RWPE2 (cell line): Measurements from ENCODE around the gene ZAP70.
"Not testable (repeated sequence)": the region's sequence is repeated elsewhere in the genome, so short reads cannot be mapped to it uniquely, and the experiment has no call there.

Experiments
- ATAC-seq: fragments of 200-7000 bp; cut with Tn5 transposase; 3 replicates; pipeline ENCODE4 v1.9.1; 2021; ENCODE audit warnings: low read depth
- DNase-seq: peaks from one replicate; pipeline ENCODE4 v3.0.0-alpha.2; 2020; ENCODE audit warnings: low spot score
- H3K27ac ChIP-seq: fragments of 450-650 bp; 2 replicates; pipeline ENCODE4 v1.5.1; 2017; ENCODE audit warnings: mild to moderate bottlenecking; ENCODE audit not compliant: poor library complexity, severe bottlenecking
- H3K27me3 ChIP-seq: fragments of 250-450 bp; sonication (Bioruptor Pico); 2 replicates; pipeline ENCODE4 v1.5.1; 2021; ENCODE audit warnings: mild to moderate bottlenecking, moderate library complexity; ENCODE audit not compliant: insufficient read depth, poor library complexity, severe bottlenecking
- H3K36me3 ChIP-seq: fragments of 250-450 bp; sonication (Bioruptor Pico); 2 replicates; pipeline ENCODE4 v1.5.1; 2020; ENCODE audit warnings: low read depth, mild to moderate bottlenecking, moderate library complexity
- H3K4me1 ChIP-seq: fragments of 250-450 bp; sonication (Bioruptor Pico); 2 replicates; pipeline ENCODE4 v1.5.1; 2021; ENCODE audit warnings: mild to moderate bottlenecking, moderate library complexity; ENCODE audit not compliant: insufficient read depth, poor library complexity, severe bottlenecking
- H3K4me3 ChIP-seq: fragments of 250-450 bp; sonication (Bioruptor Pico); 2 replicates; pipeline ENCODE4 v1.5.1; 2021; ENCODE audit warnings: mild to moderate bottlenecking, moderate library complexity; ENCODE audit not compliant: severe bottlenecking
- H3K9me3 ChIP-seq: fragments of 250-450 bp; sonication (Bioruptor Pico); 2 replicates; pipeline ENCODE4 v1.5.1; 2021; ENCODE audit warnings: mild to moderate bottlenecking, moderate library complexity; ENCODE audit not compliant: severe bottlenecking
- TF ChIP-seq, protein P1 (sequence below): fragments of 450-650 bp; IDR thresholded peaks from one replicate; pipeline ENCODE4 v1.5.1; 2017; ENCODE audit warnings: mild to moderate bottlenecking, moderate library complexity; ENCODE audit not compliant: poor library complexity, severe bottlenecking

ZAP70 gene

GRCh38 chr2:97670471-97670870, 42.9 kb upstream of the ZAP70 start:
- Histone ChIP-seq H3K9me3 (no peaks in the 10 kb centered on the region), H3K4me1 (no peaks in the 10 kb centered on the region), H3K4me3 (no peak overlapping the region), H3K27ac (no peak overlapping the region), H3K27me3 (no peaks in the 10 kb centered on the region), H3K36me3 (no peaks in the 10 kb centered on the region)
- TF ChIP-seq, protein P1, sequence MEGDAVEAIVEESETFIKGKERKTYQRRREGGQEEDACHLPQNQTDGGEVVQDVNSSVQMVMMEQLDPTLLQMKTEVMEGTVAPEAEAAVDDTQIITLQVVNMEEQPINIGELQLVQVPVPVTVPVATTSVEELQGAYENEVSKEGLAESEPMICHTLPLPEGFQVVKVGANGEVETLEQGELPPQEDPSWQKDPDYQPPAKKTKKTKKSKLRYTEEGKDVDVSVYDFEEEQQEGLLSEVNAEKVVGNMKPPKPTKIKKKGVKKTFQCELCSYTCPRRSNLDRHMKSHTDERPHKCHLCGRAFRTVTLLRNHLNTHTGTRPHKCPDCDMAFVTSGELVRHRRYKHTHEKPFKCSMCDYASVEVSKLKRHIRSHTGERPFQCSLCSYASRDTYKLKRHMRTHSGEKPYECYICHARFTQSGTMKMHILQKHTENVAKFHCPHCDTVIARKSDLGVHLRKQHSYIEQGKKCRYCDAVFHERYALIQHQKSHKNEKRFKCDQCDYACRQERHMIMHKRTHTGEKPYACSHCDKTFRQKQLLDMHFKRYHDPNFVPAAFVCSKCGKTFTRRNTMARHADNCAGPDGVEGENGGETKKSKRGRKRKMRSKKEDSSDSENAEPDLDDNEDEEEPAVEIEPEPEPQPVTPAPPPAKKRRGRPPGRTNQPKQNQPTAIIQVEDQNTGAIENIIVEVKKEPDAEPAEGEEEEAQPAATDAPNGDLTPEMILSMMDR = no peak
- ATAC-seq (no peak), DNase-seq (no peak)

DNA sequence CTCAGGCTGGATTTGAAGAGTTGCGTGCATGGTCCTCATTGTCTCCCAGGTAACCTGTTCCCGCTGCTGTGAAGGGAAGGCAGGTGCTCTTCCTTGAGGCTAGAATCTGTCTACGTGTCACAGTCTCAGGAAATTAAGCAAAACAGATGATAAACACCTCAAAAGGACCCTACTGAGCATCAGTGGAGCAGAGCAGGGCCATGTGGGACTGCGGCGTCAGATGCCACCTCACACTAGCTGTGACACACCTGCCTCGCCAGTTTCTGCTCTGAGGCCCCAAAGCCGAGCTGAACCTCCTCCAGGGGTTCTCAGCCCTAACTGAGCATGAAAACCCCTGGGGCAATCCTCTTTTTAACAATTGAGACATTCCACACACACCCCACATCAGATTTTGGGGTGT, 41.9 kb upstream of the ZAP70 start:
- no peak for DNase-seq
- H3K27me3 ChIP-seq = no peaks in the 10 kb centered on the region
- TF ChIP-seq, protein P1 = no peak
- H3K36me3 ChIP-seq = no peaks in the 10 kb centered on the region
- H3K4me1 ChIP-seq = no peaks in the 10 kb centered on the region
- H3K27ac ChIP-seq = no peak overlapping the region
- ATAC-seq = no peak
- no peak overlapping the region for H3K4me3 ChIP-seq
- no peaks in the 10 kb centered on the region for H3K9me3 ChIP-seq

- ATAC-seq, H3K9me3 ChIP-seq, H3K4me1 ChIP-seq, DNase-seq, H3K4me3 ChIP-seq, H3K27me3 ChIP-seq, H3K36me3 ChIP-seq, H3K27ac ChIP-seq: not testable (repeated sequence)
Observed at GRCh38 chr2:97672606-97673140, 40.7 kb upstream of the ZAP70 start.

DNA sequence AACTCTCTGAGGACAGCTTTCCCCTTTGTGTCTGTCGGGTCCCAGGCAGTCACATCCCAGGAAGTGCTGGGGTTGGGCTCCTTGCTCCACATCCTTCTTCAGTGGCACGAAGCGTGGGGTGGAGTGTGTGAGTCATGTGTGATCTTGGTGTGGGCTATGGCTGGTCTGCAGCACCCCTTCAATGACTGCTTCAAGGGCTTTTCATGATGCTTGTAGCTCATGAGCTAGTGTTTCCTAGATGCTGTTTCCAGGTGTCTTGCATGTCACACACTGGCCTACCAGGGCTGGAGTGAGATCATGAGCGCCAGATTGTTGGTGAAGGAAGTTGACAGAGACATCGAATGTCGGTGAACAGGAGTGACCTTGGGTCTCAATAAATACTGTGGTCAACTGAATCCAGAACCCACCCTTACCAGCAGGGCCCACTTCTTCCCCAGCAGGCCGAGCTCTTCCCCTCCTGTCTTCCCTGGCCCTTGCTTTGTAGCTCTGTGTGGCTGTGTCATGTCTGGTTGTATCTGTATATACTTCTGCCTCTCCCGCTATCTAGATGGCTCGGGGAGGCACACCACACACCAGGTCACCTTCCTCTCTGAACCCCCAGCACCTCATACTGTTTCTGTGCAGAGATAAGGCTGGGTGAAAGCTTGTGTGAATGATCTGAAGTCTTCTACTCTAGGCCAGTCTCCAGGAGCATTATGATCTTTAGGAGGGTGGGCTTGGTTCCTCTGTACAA, 40.0 kb upstream of the ZAP70 start:
- DNase-seq (no peak), ATAC-seq (no peak)

GRCh38 chr2:97673915-97674283, 39.5 kb upstream of the ZAP70 start:
- no peak for ATAC-seq
- H3K27ac ChIP-seq = no peak overlapping the region
- no peaks in the 10 kb centered on the region for H3K4me1 ChIP-seq
- H3K36me3 ChIP-seq = no peaks in the 10 kb centered on the region
- no peaks in the 10 kb centered on the region for H3K9me3 ChIP-seq
- H3K4me3 ChIP-seq = no peak overlapping the region
- H3K27me3 ChIP-seq = no peaks in the 10 kb centered on the region
- DNase-seq = no peak
- TF ChIP-seq, protein P1 = no peak

More for the DNA sequence above, 40.0 kb upstream of the ZAP70 start:
- TF ChIP-seq, protein P1 = no peak
- Histone ChIP-seq H3K4me1 (no peaks in the 10 kb centered on the region), H3K9me3 (no peaks in the 10 kb centered on the region), H3K27ac (no peak overlapping the region), H3K36me3 (no peaks in the 10 kb centered on the region), H3K4me3 (no peak overlapping the region), H3K27me3 (no peaks in the 10 kb centered on the region)
